ENCODE measurements around the gene CHFR. TPM values are rescaled to one million over a fixed set of nuclear protein-coding genes. Genes with fewer than 3 reads are reported as not detected.

The CHFR gene
- total RNA-seq, 1 experiment from 2014 or later = 74.0 TPM

DNA sequence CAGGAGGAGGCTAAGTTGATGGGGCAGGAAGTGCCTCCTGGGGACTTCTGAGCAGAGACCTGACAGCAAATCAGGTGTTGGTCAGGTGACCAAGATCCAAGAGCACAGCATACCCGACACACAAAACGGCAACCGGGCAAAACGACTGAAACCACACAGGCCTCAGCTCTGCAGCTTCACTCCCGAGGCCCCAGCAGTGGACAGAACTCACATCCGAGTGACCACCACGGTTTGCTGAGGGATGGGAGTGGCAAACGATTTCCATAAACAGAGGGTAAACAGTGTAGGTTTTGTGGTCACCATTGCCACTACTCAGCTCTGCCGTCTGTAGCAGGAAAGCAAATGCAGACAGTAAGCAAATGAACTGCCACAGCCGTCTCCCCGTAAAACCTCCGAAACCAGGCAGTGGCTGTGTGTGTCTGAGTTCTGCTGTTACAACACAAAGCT lies 14.4 kb downstream of the CHFR start:
- in situ Hi-C loops (cut with HindIII; ENCODE audit: low pct_unique_long_range_greater_than_20kb, low sequenced_read_pairs) = no loop called here
- Histone ChIP-seq H3K4me3 (ENCODE audit: low read depth in 2 of 2, low read length in 2 of 2) (no peak overlapping the region), H3K9me3 (ENCODE audit: control insufficient read depth, insufficient read depth, low read depth, low read length) (no peaks in the 10 kb centered on the region), H3K36me3 (ENCODE audit: control insufficient read depth, insufficient read depth, low read length) (peaks cover 6% of the 10 kb centered on the region; the same call in 1 of the 2 replicates), H3K27me3 (ENCODE audit: control insufficient read depth, insufficient read depth, low read length) (no peaks in the 10 kb centered on the region), H3K27ac (ENCODE audit: low read length) (no peak overlapping the region), H3K4me1 (ENCODE audit: control insufficient read depth, insufficient read depth, low read length) (no peaks in the 10 kb centered on the region)
- 0 out of 2 replicates have a peak, but pooled peaks have one; percentile 10 for ATAC-seq
- no peak for DNase-seq (ENCODE audit: low read depth, low spot score)
- TF ChIP-seq, protein P1, sequence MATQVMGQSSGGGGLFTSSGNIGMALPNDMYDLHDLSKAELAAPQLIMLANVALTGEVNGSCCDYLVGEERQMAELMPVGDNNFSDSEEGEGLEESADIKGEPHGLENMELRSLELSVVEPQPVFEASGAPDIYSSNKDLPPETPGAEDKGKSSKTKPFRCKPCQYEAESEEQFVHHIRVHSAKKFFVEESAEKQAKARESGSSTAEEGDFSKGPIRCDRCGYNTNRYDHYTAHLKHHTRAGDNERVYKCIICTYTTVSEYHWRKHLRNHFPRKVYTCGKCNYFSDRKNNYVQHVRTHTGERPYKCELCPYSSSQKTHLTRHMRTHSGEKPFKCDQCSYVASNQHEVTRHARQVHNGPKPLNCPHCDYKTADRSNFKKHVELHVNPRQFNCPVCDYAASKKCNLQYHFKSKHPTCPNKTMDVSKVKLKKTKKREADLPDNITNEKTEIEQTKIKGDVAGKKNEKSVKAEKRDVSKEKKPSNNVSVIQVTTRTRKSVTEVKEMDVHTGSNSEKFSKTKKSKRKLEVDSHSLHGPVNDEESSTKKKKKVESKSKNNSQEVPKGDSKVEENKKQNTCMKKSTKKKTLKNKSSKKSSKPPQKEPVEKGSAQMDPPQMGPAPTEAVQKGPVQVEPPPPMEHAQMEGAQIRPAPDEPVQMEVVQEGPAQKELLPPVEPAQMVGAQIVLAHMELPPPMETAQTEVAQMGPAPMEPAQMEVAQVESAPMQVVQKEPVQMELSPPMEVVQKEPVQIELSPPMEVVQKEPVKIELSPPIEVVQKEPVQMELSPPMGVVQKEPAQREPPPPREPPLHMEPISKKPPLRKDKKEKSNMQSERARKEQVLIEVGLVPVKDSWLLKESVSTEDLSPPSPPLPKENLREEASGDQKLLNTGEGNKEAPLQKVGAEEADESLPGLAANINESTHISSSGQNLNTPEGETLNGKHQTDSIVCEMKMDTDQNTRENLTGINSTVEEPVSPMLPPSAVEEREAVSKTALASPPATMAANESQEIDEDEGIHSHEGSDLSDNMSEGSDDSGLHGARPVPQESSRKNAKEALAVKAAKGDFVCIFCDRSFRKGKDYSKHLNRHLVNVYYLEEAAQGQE (IDR thresholded peaks at IDR 0.05; ENCODE audit: insufficient read depth in 1 of 2, low read depth in 2 of 2, low read length in 1 of 2) = no peak
- no peak for TF ChIP-seq POLR2AphosphoS5 (IDR thresholded peaks at IDR 0.05; ENCODE audit: low read depth, low read length)
- no peak for TF ChIP-seq TCF7L2 (IDR thresholded peaks at IDR 0.05; ENCODE audit: low read depth, low read length)
- no peak for TF ChIP-seq SIN3A (IDR thresholded peaks at IDR 0.05; ENCODE audit: borderline replicate concordance, insufficient read depth, low read depth, low read length)
- TF ChIP-seq, protein P2, sequence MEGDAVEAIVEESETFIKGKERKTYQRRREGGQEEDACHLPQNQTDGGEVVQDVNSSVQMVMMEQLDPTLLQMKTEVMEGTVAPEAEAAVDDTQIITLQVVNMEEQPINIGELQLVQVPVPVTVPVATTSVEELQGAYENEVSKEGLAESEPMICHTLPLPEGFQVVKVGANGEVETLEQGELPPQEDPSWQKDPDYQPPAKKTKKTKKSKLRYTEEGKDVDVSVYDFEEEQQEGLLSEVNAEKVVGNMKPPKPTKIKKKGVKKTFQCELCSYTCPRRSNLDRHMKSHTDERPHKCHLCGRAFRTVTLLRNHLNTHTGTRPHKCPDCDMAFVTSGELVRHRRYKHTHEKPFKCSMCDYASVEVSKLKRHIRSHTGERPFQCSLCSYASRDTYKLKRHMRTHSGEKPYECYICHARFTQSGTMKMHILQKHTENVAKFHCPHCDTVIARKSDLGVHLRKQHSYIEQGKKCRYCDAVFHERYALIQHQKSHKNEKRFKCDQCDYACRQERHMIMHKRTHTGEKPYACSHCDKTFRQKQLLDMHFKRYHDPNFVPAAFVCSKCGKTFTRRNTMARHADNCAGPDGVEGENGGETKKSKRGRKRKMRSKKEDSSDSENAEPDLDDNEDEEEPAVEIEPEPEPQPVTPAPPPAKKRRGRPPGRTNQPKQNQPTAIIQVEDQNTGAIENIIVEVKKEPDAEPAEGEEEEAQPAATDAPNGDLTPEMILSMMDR (IDR thresholded peaks at IDR 0.05) = no peak
- ChIA-PET POLR2A (no interaction called here), CTCF (no interaction called here)
- intact Hi-C loops (cut with micrococcal nuclease; ENCODE audit: unreplicated experiment) = no loop called here
- BruUV-seq (replicated peaks) = no TSS peak

DNA sequence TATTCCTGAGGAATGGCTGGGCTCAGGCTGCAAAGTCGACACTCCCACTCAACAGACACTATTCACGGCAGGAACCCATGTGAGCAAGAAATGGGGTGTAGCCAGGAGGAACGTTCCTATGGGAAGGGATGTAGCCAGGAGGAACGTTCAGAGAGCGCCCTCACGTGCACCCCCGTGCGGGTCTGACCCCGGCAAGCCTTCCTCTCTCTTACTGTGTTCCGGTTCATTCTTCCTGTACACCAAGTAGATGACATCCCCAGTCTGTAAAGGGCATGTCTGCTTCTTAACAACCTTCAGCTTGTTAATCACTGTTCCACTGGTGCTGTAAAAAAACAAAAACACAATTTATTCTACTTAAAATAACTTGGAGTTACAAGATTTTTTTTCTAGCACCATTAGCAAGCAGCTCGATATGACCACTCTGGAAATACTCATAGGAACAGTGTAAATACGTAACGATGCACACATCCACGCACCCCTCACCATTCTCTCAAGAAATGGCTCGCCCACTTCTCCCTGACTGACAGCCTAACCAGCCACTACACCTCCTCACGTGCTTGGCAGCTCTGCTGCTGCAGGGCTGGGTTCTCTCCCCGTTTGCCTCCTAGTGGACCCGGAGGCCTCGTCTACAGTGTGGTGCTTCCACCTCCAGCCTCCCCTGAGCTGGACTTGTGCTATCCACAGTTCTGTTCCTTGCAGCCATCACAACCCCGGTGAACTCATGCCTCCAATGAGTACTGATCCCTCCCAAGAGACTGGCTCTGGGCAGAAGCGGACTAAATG lies 15.1 kb downstream of the CHFR start:
- ATAC-seq (no peak), DNase-seq (ENCODE audit: low read depth, low spot score) (no peak)
- in situ Hi-C loops (cut with HindIII; ENCODE audit: low pct_unique_long_range_greater_than_20kb, low sequenced_read_pairs) (no loop called here), intact Hi-C loops (cut with micrococcal nuclease; ENCODE audit: unreplicated experiment) (no loop called here)
- Histone ChIP-seq H3K27me3 (ENCODE audit: control insufficient read depth, insufficient read depth, low read length) (no peaks in the 10 kb centered on the region), H3K4me3 (ENCODE audit: low read depth in 2 of 2, low read length in 2 of 2) (no peak overlapping the region), H3K27ac (ENCODE audit: low read length) (no peak overlapping the region), H3K36me3 (ENCODE audit: control insufficient read depth, insufficient read depth, low read length) (peaks cover 11% of the 10 kb centered on the region), H3K9me3 (ENCODE audit: control insufficient read depth, insufficient read depth, low read depth, low read length) (no peaks in the 10 kb centered on the region), H3K4me1 (ENCODE audit: control insufficient read depth, insufficient read depth, low read length) (no peaks in the 10 kb centered on the region)
- ChIA-PET POLR2A (no interaction called here), CTCF (no interaction called here)
- TSS peak; percentile 40 for BruUV-seq (replicated peaks)
- TF ChIP-seq, protein P1 (IDR thresholded peaks at IDR 0.05; ENCODE audit: insufficient read depth in 1 of 2, low read depth in 2 of 2, low read length in 1 of 2) = no peak
- TF ChIP-seq SIN3A (IDR thresholded peaks at IDR 0.05; ENCODE audit: borderline replicate concordance, insufficient read depth, low read depth, low read length) = no peak
- TF ChIP-seq, protein P2 (IDR thresholded peaks at IDR 0.05) = no peak
- TF ChIP-seq TCF7L2 (IDR thresholded peaks at IDR 0.05; ENCODE audit: low read depth, low read length) = no peak
- no peak for TF ChIP-seq POLR2AphosphoS5 (IDR thresholded peaks at IDR 0.05; ENCODE audit: low read depth, low read length)

Data from Panc1 (cell line).